Suprapubic skin (tissue), 4 donors: Measurements from ENCODE around the gene LONP2. TPM values are rescaled to one million over a fixed set of nuclear protein-coding genes. Genes with fewer than 3 reads are reported as not detected.

Experiments
- DNase-seq, 2 donors: peaks; one replicate each; pipeline ENCODE4 v3.0.0-alpha.2; 2019; ENCODE audit warnings: low spot score in 2 of 2
- H3K27ac ChIP-seq: fragments of 200-600 bp; sonication (generic); one replicate; pipeline ENCODE4 v1.5.1; 2019
- H3K27me3 ChIP-seq: fragments of 200-600 bp; sonication (generic); one replicate; pipeline ENCODE4 v1.5.1; 2019
- H3K36me3 ChIP-seq: fragments of 200-600 bp; sonication (generic); one replicate; pipeline ENCODE4 v1.5.1; 2019
- H3K4me1 ChIP-seq: fragments of 200-600 bp; sonication (generic); one replicate; pipeline ENCODE4 v1.5.1; 2019
- H3K4me3 ChIP-seq: fragments of 200-600 bp; sonication (generic); one replicate; pipeline ENCODE4 v1.5.1; 2019; ENCODE audit warnings: mild to moderate bottlenecking
- H3K9me3 ChIP-seq: fragments of 200-600 bp; sonication (generic); one replicate; pipeline ENCODE4 v1.5.1; 2019
- EP300 ChIP-seq: sonication (generic); formaldehyde crosslinking; IDR thresholded peaks from one replicate; pipeline ENCODE4 v1.6.1; 2017; ENCODE audit warnings: antibody characterized with exemption
- POLR2A ChIP-seq, 2 donors: fragments of 450-650 bp; IDR thresholded peaks; one replicate each; pipeline ENCODE4 v1.6.1; 2017; ENCODE audit warnings: antibody characterized with exemption in 2 of 2, mild to moderate bottlenecking in 2 of 2, moderate library complexity in 2 of 2
- POLR2AphosphoS5 ChIP-seq, 3 donors: sonication (generic); formaldehyde crosslinking; IDR thresholded peaks; one replicate each; pipeline ENCODE4 v1.6.1; 2017; ENCODE audit warnings: antibody characterized with exemption in 3 of 3
- WGBS: methylation state at CpG from one replicate; pipeline ENCODE4 v1.1.5; 2018; 5-methylcytosine and 5-hydroxymethylcytosine counted together
- total RNA-seq, 4 donors: library from RNA; depleted of rRNA; stranded (reverse); fragments of >200 nt; gene quantifications; one replicate each; pipeline ENCODE4 v1.1.0, GENCODE V29; 2016
- TF ChIP-seq, protein P1 (sequence below), 2 donors: fragments of 200-600 bp in 1 of 2; fragments of 450-650 bp in 1 of 2; sonication (generic) in 1 of 2; IDR thresholded peaks; one replicate each; pipeline ENCODE4 v1.5.1; 2016 to 2019; ENCODE audit warnings: antibody characterized with exemption in 2 of 2, mild to moderate bottlenecking in 1 of 2, moderate library complexity in 1 of 2

LONP2 gene
- total RNA-seq, 4 donors from 2014 or later = 39.6 to 97.9 (median 52.8) TPM

DNA sequence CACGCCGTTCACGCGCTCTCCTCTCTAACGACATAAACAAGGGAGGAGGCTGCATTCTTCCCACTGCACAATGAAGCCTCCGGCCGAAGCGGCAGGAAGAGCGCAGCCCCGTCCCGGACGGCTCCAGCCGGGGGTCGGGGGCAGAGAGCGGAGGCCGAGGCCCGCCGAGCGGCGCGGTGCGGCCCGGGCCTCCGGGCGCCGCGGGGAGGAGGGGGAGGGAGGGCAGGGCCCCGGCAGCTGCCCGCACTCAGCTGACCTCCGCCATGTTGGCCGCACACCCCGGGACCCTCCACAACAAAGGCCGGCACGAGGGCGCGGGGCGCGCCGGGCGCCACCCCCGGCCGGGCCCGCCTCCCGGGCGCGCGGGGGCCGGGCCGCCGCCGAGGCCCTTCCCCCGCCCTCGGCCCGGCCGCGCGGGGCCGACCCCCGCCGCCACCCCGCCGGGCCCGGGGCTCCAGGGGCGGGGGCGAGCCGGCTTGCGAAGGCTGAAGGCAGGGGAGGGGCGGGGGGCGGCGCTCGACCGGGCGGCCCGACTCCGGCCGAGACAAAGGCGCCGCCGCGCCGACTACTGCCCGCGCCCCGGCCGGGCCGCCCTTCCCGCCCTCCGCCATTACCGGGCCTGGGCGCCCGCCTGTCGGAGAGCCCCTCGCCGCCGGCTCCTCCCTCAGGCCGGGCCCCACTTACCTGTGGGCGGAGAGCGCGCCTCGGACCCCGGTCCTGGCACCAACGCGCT is 140.6 kb downstream of the LONP2 start:
- Histone ChIP-seq H3K27ac (peak overlapping the region; percentile 100), H3K27me3 (no peaks in the 10 kb centered on the region), H3K36me3 (no peaks in the 10 kb centered on the region), H3K4me1 (peaks cover 53% of the 10 kb centered on the region), H3K4me3 (peak overlapping the region; percentile 98), H3K9me3 (no peaks in the 10 kb centered on the region)
- WGBS = 1% methylated on average over 35 of the region's 103 CpGs
- DNase-seq = peak in 1 of 2 donors; percentile 76
- TF ChIP-seq, protein P1, sequence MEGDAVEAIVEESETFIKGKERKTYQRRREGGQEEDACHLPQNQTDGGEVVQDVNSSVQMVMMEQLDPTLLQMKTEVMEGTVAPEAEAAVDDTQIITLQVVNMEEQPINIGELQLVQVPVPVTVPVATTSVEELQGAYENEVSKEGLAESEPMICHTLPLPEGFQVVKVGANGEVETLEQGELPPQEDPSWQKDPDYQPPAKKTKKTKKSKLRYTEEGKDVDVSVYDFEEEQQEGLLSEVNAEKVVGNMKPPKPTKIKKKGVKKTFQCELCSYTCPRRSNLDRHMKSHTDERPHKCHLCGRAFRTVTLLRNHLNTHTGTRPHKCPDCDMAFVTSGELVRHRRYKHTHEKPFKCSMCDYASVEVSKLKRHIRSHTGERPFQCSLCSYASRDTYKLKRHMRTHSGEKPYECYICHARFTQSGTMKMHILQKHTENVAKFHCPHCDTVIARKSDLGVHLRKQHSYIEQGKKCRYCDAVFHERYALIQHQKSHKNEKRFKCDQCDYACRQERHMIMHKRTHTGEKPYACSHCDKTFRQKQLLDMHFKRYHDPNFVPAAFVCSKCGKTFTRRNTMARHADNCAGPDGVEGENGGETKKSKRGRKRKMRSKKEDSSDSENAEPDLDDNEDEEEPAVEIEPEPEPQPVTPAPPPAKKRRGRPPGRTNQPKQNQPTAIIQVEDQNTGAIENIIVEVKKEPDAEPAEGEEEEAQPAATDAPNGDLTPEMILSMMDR (IDR thresholded peaks at IDR 0.05) = no peak

DNA sequence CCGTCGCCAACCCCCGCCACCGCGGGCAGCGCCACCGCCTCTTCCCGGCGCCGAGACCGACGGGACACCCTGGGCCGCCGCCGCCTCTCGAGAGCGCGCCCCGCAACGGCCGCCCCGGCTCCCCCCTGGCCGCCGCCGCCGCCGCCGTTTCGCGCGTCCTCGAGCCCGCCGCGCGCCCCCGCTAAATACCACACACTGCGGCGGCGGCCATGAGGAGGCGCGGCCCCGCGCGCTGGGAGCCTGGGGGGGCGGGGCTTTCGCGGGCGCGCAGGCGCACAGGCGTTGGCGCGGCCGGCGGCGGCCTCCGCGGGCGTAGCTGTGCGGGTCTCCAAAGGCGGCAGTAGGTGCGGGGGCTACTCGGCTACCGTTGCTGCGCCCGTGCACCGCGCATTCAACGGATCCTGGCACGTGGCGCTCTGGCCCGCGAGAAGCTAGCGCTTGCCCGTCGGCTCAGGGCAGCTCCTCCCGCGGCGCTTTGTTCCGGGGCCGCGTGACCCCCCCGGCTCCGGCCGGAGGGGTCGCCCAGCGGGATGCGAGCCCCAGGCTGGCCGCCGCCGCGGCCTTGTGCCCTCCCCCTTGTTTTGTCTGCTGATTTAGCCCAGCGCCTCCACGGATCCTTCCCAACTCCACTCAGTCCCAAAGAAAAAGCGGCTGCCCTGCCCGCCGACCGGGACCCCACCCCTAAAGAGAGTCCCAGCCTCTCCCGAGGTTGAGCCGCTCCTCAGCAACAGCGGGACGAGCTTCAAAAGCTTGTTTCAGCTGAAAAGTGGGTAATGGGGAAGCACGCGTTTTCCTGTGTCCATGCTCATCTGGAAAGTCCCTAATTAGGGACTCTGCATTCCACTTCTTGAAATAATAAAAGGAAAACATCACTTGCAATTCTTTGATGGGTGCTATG is 141.4 kb downstream of the LONP2 start, which contains the start of gene SIAH1:
Gene SIAH1 (minus strand): TSS at position 161 of the 898 bp plus-strand sequence. CDS start 22,985 bp downstream, outside the sequence.
- peak; percentile 86 to 88 for DNase-seq
- 1% methylated on average over 45 of the region's 105 CpGs for WGBS
- H3K27me3 ChIP-seq = no peaks in the 10 kb centered on the region
- peak; percentile 73 to 92 for TF ChIP-seq POLR2A (IDR thresholded peaks at IDR 0.05)
- TF ChIP-seq POLR2AphosphoS5 (IDR thresholded peaks at IDR 0.05) = peak in 1 of 3 donors; percentile 25
- TF ChIP-seq EP300 = no peak
- TF ChIP-seq, protein P1 (IDR thresholded peaks at IDR 0.05) = no peak
- peaks cover 47% of the 10 kb centered on the region for H3K4me1 ChIP-seq
- H3K27ac ChIP-seq = peak within 1 kb of the TSS; percentile 100
- no peaks in the 10 kb centered on the region for H3K9me3 ChIP-seq
- H3K4me3 ChIP-seq = peak within 1 kb of the TSS; percentile 98
- no peaks in the 10 kb centered on the region for H3K36me3 ChIP-seq

DNA sequence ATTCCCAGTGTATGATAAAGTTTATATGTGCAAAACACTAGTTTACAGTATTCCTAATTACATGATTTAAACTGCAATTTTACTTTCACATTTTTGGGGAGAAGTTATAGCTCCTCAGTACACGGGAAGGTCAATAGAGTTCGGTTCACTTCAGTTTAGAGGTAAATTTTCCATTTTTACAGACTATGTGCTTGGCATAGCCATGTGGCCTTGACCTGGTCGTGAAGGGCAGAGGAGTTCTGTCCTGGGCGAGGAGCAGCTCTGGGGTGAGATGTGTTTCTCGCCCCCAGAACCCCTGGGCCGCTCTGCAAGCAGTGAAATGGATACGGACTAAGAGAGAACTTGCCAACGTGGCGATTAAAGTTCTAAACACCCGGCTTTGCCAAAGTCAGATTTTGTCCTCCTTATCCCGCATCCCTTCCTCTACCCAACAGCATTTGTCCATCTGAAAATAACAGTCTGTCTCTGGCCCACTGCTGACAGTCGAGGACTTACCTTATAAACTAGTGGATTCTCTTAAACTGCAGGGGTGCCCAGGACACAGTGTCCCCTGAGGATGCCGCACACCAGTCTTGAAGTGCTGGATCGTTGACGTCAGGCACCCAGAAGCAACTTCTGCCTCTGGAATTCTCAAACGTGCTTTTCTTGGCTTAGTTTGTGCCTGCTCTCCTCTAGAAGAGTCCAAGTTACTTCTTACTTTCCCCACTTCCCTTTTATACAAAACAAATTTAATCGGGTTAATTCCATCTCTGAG is 142.6 kb downstream of the LONP2 start:
- Histone ChIP-seq H3K27ac (no peak overlapping the region), H3K36me3 (no peaks in the 10 kb centered on the region), H3K27me3 (no peaks in the 10 kb centered on the region), H3K4me1 (peaks cover 35% of the 10 kb centered on the region), H3K4me3 (no peak overlapping the region), H3K9me3 (no peaks in the 10 kb centered on the region)
- no peak for DNase-seq
- TF ChIP-seq POLR2A (IDR thresholded peaks at IDR 0.05) (no peak), POLR2AphosphoS5 (IDR thresholded peaks at IDR 0.05) (no peak), EP300 (no peak)
- TF ChIP-seq, protein P1 (IDR thresholded peaks at IDR 0.05) = no peak
- WGBS = 81% methylated on average over 17 of the region's 17 CpGs

DNA sequence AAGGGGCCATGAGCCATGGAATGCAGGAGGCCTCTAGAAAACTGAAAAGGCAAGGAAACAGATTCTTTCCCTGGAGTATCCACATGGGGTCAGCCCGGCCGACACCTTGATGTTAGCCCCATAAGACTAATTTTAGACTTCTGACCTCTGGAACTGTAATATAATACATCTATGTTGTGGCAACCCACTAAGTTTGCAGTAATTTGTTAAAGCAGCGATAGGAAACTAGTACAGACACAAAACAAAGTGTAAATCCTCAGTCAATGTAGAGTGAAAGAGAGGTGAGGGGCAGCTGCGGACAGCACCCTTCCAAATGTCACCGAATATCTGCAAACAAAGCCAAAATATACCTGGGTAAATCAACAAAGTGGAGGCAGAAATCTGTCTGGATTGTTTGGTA is 148.3 kb downstream of the LONP2 start:
- 98% methylated on average over 5 of the region's 5 CpGs for WGBS
- no peak overlapping the region for H3K4me3 ChIP-seq
- no peaks in the 10 kb centered on the region for H3K36me3 ChIP-seq
- TF ChIP-seq EP300 (no peak), POLR2A (IDR thresholded peaks at IDR 0.05) (no peak), POLR2AphosphoS5 (IDR thresholded peaks at IDR 0.05) (no peak)
- TF ChIP-seq, protein P1 (IDR thresholded peaks at IDR 0.05) = no peak
- no peaks in the 10 kb centered on the region for H3K9me3 ChIP-seq
- no peak overlapping the region for H3K27ac ChIP-seq
- no peaks in the 10 kb centered on the region for H3K27me3 ChIP-seq
- DNase-seq = no peak
- peaks cover 18% of the 10 kb centered on the region for H3K4me1 ChIP-seq
